Mucosa of stomach (tissue), 1 donor: Measurements from ENCODE around the gene TMEM86A.
A peak's percentile ranks its signal among the peaks of the same experiment; 100 is the strongest.

ENCODE experiments used
- H3K27me3 ChIP-seq: one replicate; pipeline ENCODE4 v1.7.0; 2013; ENCODE audit warnings: mild to moderate bottlenecking, low read length; ENCODE audit not compliant: control insufficient read depth, insufficient read depth
- H3K36me3 ChIP-seq: one replicate; pipeline ENCODE4 v1.7.0; 2013; ENCODE audit warnings: low read length; ENCODE audit not compliant: control insufficient read depth, insufficient read depth
- H3K4me1 ChIP-seq: one replicate; pipeline ENCODE4 v1.7.0; 2013; ENCODE audit warnings: mild to moderate bottlenecking, low read length; ENCODE audit not compliant: control insufficient read depth, insufficient read depth
- H3K4me3 ChIP-seq: one replicate; pipeline ENCODE4 v1.7.0; 2013; ENCODE audit warnings: low read length
- H3K9ac ChIP-seq: one replicate; pipeline ENCODE4 v1.7.0; 2013; ENCODE audit warnings: mild to moderate bottlenecking, low read length, moderate library complexity
- H3K9me3 ChIP-seq: one replicate; pipeline ENCODE4 v1.7.0; 2013; ENCODE audit warnings: mild to moderate bottlenecking, low read length, moderate library complexity; ENCODE audit not compliant: control insufficient read depth
- donor health status: Pancreatic carcinoma.

The TMEM86A gene

GRCh38 chr11:18703001-18703763 lies 4.6 kb downstream of the TMEM86A start:
- Histone ChIP-seq H3K4me3 (no peak overlapping the region), H3K9ac (no peak overlapping the region), H3K27me3 (peaks cover 17% of the 10 kb centered on the region), H3K4me1 (peaks cover 23% of the 10 kb centered on the region), H3K9me3 (no peaks in the 10 kb centered on the region), H3K36me3 (no peaks in the 10 kb centered on the region)

GRCh38 chr11:18704045-18704645 lies 5.6 kb downstream of the TMEM86A start:
- H3K9me3 ChIP-seq, result no peaks in the 10 kb centered on the region
- no peaks in the 10 kb centered on the region for H3K36me3 ChIP-seq
- H3K4me3 ChIP-seq, result no peak overlapping the region
- no peak overlapping the region for H3K9ac ChIP-seq
- H3K4me1 ChIP-seq, result peaks cover 21% of the 10 kb centered on the region
- peaks cover 16% of the 10 kb centered on the region for H3K27me3 ChIP-seq

- Histone ChIP-seq H3K36me3 (no peaks in the 10 kb centered on the region), H3K9me3 (no peaks in the 10 kb centered on the region), H3K27me3 (peaks cover 11% of the 10 kb centered on the region), H3K4me3 (peak overlapping the region; percentile 23), H3K4me1 (peaks cover 16% of the 10 kb centered on the region), H3K9ac (no peak overlapping the region)
Observed at GRCh38 chr11:18704698-18705097, 6.1 kb downstream of the TMEM86A start.

GRCh38 chr11:18705651-18706281 lies 7.2 kb downstream of the TMEM86A start:
- Histone ChIP-seq H3K4me3 (peak overlapping the region; percentile 80), H3K36me3 (no peaks in the 10 kb centered on the region), H3K27me3 (no peaks in the 10 kb centered on the region), H3K4me1 (peaks cover 13% of the 10 kb centered on the region), H3K9ac (peak overlapping the region; percentile 60), H3K9me3 (no peaks in the 10 kb centered on the region)

GRCh38 chr11:18706330-18707243 lies 8.0 kb downstream of the TMEM86A start:
- H3K9ac ChIP-seq, result peak overlapping the region; percentile 89
- no peaks in the 10 kb centered on the region for H3K36me3 ChIP-seq
- peak overlapping the region; percentile 81 for H3K4me3 ChIP-seq
- H3K27me3 ChIP-seq, result no peaks in the 10 kb centered on the region
- H3K4me1 ChIP-seq, result peaks cover 13% of the 10 kb centered on the region
- no peaks in the 10 kb centered on the region for H3K9me3 ChIP-seq

- Histone ChIP-seq H3K9me3 (no peaks in the 10 kb centered on the region), H3K4me3 (no peak overlapping the region), H3K27me3 (no peaks in the 10 kb centered on the region), H3K36me3 (no peaks in the 10 kb centered on the region), H3K4me1 (peaks cover 13% of the 10 kb centered on the region), H3K9ac (no peak overlapping the region)
Observed at GRCh38 chr11:18707811-18708340, 9.3 kb downstream of the TMEM86A start.

GRCh38 chr11:18709414-18709813 lies 10.8 kb downstream of the TMEM86A start:
- Histone ChIP-seq H3K36me3 (no peaks in the 10 kb centered on the region), H3K27me3 (no peaks in the 10 kb centered on the region), H3K9ac (no peak overlapping the region), H3K9me3 (no peaks in the 10 kb centered on the region), H3K4me1 (peaks cover 13% of the 10 kb centered on the region), H3K4me3 (no peak overlapping the region)

GRCh38 chr11:18710545-18710944 lies 12.0 kb downstream of the TMEM86A start:
- Histone ChIP-seq H3K4me3 (no peak overlapping the region), H3K4me1 (peaks cover 4% of the 10 kb centered on the region), H3K9me3 (no peaks in the 10 kb centered on the region), H3K27me3 (no peaks in the 10 kb centered on the region), H3K36me3 (no peaks in the 10 kb centered on the region), H3K9ac (no peak overlapping the region)

GRCh38 chr11:18713646-18714442 lies 15.3 kb downstream of the TMEM86A start:
- Histone ChIP-seq H3K36me3 (no peaks in the 10 kb centered on the region), H3K9me3 (no peaks in the 10 kb centered on the region), H3K4me1 (no peaks in the 10 kb centered on the region), H3K4me3 (no peak overlapping the region), H3K9ac (no peak overlapping the region), H3K27me3 (no peaks in the 10 kb centered on the region)

GRCh38 chr11:18714443-18714780 lies 15.8 kb downstream of the TMEM86A start:
- no peak overlapping the region for H3K9ac ChIP-seq
- no peaks in the 10 kb centered on the region for H3K4me1 ChIP-seq
- H3K4me3 ChIP-seq, result no peak overlapping the region
- no peaks in the 10 kb centered on the region for H3K9me3 ChIP-seq
- H3K27me3 ChIP-seq, result no peaks in the 10 kb centered on the region
- H3K36me3 ChIP-seq, result no peaks in the 10 kb centered on the region

- H3K27me3 ChIP-seq, result no peaks in the 10 kb centered on the region
- no peaks in the 10 kb centered on the region for H3K4me1 ChIP-seq
- no peaks in the 10 kb centered on the region for H3K9me3 ChIP-seq
- H3K36me3 ChIP-seq, result no peaks in the 10 kb centered on the region
- H3K4me3 ChIP-seq, result no peak overlapping the region
- H3K9ac ChIP-seq, result no peak overlapping the region
Observed at GRCh38 chr11:18715476-18715875, 16.9 kb downstream of the TMEM86A start.
